ENCODE measurements around the gene MED20.
"Not testable (repeated sequence)": the region's sequence is repeated elsewhere in the genome, so short reads cannot be mapped to it uniquely, and the experiment has no call there.

MED20 gene, protein sequence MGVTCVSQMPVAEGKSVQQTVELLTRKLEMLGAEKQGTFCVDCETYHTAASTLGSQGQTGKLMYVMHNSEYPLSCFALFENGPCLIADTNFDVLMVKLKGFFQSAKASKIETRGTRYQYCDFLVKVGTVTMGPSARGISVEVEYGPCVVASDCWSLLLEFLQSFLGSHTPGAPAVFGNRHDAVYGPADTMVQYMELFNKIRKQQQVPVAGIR

DNA sequence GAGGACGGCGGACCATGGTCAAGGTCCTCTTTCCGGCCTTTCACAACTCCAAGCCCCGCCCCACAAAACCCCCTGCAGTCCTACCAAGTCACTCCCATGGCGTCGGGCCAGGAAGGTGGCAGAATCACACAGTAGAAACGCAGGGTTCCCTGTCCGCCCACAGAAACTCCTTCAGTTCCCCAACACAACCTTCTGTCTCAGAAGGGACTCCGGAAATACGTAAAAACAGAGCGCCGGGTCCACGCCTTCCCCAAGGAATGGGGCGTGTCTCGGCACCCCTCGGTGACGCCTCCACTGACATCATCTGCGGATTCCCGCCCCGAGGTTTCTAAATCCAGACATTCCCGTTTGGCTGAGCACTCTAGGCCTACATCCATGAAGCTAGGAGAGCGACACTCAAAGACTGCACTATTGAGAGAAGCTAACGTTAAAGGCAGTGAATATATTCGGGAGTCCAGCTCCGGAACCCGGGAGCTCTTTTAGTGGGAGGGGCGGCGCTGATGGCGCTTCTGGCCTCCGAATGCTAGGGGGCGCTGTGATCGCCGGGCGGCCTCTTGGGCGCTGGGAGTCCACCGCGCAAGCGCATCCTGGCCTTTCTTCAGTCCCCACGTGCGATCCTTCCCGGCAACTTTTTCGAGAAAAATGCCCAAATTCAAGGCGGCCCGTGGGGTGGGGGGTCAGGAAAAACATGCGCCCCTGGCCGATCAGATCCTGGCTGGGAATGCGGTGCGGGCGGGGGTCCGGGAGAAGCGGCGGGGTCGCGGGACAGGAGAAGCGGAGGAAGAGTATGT is at the start of gene MED20, which contains the start of gene BYSL:
MED20 (minus strand) TSS at position 219 of the 791 bp plus-strand sequence; CDS start at position 98, 121 bp downstream.
BYSL (plus strand) TSS at position 579 of the 791 bp plus-strand sequence; CDS start at position 643, 64 bp downstream.
- peak; percentile 91 for FAIRE-seq

DNA sequence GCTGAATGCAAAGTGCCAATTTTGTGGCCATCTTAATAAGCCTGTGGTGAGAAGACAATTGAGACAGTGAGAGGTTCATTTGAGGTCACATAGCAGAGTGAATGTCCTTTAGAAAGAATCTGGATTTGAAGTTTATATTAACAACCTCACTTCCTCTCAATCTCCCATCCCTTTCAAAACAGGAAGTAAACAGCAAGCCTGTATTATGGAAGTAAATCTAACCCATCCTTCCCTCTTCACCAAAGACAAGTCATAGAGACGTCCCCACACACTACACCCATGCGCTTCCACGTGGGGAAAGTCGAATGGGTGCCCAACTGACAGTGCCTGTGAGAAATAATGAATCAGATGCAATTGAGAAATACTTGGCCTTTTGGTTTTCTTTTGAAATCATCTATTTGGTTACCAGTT is 49.5 kb upstream of the MED20 start:
- no peak for FAIRE-seq

DNA sequence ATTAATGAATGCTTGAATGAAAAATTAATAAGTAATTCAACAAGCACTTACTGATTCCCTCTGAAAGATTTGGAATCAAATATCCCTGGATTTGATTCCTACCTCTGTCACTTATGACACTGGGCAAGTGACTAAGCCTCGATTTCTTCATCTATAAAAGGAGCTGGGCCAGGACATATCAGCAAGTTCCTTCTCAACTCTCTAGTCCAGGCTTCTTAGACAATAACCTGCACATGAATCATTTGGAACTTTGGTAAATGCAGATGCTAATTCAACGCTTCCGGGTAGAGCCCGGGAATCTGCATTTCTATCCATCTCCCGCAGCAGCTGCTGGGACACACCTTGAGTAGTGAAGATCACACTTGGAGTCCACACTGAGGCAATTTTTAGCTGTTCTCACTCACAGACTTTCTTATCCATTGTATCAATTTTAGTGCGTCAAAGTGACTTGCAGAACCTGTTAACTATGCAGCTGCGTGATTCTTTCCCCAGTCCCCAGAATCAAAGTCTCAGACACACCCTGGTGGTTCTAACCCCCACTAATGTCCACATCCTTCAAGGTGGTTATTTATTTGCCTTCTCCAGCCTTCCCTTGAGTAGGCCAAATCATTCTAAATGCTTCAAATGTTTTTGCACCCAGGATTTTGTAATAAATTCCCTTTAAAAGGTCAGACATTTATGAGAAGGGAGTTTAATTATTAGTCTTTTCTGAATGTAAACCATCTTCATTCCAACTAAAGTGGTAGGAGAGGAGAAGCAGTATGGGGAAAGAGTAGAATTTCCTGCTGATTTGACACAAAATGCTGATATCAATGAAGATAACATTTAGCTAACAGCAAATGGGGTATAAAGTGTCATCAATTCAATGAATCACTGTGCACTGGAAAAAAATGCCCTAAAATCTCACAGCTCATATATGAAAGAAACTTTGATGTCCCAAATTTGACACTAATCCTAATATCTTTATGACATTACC is 46.7 kb upstream of the MED20 start:
- FAIRE-seq, result no peak

DNA sequence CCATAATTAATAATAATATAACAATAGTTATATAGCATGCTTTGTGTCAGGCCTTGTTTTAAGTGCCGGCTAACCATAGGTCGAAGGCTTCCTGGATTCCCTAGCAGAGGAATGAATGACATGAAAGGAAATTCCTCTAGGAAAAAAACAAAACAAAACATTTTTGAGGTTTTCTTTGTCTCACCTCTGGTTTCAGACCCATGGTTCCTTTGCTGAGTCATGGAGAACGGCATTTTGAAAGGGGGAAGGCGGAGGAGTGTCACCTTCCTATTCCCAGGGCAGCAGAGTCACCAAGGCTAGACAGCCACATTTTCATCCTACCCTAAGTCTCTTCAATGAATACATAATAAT is 46.0 kb upstream of the MED20 start:
- FAIRE-seq, result no peak

DNA sequence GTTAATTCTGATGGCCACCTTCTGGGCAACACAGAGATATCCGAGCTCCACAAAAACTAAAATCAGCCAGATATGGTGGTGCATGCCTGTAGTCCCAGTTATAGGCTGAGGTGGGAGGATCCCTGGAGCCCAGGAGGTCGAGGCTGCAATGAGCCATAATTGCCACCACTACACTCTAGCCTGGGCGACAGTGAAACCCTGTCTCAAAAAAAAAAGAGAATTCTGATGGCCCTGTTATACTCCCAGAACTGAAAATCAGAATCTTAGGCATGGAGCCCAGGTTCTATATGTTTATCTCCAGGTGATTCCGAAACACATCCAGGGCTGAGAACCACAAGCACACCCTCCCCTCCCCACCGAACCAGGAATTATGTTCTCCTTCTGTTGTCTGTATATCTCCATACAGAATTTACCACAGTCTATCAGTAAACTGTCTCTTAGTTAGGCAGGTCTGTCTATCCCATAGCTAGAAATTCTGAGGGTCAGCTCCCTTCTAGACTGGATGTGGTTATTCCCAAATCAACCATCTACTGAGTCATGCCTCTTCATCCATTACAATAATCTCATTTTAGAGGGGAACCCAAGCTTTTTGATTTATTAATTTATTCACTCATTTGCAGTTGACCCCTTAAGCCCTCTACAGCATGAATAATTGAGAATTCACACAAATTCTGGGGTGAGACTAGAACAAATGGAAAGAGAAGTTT is 45.4 kb upstream of the MED20 start:
- FAIRE-seq, result no peak

DNA sequence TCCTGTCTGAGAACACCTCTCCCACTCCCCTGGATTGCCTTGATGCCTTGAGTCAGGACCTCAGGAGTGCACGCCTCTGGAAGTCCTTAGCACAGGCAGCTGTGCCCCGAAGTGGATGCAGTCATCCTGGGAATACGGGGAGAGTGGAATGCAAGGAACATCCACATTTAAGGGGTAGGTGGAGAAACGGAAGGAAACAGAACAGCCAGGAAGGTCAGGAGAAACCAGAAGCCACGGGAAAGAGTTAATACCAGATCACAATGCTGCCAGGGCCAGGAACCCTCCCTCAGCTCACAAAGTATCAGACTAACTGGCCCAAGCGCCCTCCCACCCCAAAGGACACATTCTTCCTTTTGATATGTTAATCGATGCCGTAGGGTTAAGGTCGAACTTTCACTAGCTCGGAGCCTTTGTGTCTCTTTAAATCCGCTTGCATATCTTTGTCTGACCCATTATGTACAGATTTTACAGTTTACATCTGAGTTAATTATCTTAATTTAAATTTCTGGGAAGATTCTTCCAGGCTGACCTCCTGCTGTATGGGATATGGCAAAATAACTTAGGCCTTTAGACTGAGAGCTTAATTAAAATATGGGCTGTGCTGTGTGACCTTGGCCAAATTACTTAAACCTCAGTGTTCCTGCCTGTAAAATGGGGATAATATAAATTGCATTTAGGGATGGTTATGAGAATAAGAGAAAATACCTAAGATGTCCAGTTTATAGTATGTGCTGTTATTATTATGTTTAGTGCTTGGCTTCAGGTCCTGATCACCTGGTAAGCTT is 44.7 kb upstream of the MED20 start:
- no peak for FAIRE-seq

DNA sequence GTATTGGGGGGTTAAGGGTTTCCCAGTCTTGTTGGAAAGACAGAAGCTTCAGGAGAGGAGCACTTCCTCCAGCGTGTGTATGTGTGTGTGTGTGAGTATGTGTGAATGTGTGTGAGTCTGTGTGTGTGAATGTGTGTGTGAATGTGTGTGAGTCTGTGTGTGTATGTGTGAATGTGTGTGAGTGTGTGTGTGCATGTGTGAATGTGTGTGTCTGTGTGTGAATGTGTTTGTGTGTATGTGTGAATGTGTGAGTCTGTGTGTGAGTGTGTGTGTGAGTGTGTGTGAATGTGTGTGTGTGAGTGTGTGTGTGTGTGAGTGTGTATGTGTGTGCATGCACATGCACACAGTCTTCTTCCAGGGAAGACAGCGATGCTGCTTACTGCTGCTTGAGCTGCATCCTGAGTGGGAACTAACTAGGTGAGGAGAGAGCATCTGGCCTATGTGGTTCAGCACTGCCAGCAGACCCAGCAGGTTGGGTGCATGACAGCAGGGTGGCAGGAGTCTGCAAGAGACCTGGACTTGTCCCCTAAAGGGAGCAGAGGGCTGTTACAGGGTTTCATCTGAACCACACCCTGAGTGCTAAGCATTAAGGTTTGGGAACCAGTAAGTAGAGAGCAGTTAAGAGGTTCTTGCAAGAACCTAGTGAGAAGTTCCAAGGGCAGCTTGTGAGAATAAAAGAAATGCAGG is 43.4 kb upstream of the MED20 start:
- no peak for FAIRE-seq

DNA sequence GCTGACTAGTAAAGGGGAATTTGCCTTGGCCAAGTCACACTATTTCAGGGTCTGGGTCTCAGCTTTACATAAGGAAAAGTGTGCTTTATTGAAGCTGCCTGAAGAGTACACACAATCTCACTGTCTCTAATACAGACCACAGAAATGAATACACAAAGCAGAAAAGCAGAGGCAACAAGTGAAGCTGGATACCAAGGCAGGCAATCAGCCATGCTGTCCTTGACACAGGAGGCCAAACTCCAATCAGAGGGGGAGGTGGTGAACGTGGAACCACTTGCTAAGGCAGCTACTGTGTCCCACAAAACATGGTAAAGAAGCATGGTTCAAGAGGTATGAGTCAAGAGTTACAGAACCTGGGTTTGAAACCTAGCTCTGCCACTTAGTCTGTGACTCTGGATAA is 42.4 kb upstream of the MED20 start:
- FAIRE-seq, result no peak

DNA sequence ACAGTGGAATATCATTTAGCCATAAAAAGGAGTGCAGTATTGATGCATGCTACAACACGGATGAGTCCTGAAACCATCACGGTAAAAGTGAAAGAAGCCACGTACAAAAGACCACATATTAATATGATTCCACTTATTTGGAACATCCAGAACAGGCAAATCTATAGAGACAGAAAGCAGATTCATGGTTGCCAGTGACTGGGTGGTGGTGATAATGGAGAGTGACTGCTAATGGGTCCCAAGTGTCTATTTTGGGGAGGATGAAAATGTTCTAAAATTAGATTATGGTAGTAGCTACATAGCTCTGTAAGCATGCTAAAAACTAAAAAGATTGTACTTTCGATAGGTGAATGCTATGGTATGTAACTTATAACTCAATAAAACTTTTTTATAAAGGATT is 39.1 kb upstream of the MED20 start:
- no peak for FAIRE-seq

DNA sequence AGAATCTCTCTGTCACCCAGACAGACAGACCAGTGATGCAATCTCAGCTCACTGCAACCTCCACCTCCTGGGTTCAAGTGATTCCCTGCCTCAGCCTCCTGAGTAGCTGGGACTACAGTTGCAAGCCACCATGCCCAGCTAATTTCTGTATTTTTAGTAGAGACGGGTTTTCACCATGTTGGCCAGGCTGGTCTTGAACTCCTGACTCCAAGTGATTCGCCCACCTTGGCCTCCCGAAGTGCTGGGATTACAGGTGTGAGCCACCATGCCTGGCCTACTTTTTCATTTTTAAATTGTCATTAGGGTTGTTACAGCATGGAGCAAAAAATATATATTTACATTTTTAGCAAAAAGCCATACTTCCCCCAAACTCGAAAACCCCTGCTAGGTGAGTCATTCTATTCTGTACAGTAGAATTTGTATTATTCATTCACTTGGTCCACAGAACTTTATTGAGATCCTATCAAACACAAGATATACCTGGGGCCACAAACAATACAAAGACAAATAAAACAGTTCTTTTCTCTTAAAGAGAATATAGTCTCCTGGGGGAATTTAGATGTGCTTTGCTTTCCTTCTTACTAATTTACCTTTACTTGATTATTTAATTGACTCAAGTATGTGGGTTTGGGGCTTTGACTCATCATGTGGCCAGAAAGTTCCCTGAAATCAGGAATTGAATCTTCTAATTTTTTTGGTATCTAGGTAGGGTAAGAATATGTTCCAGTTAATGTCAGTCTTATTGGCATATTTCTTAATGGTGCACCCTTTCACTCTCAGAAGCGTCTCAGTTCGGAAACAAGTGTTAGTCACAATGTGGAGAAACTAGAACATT is 37.3 kb upstream of the MED20 start:
- FAIRE-seq, result no peak

DNA sequence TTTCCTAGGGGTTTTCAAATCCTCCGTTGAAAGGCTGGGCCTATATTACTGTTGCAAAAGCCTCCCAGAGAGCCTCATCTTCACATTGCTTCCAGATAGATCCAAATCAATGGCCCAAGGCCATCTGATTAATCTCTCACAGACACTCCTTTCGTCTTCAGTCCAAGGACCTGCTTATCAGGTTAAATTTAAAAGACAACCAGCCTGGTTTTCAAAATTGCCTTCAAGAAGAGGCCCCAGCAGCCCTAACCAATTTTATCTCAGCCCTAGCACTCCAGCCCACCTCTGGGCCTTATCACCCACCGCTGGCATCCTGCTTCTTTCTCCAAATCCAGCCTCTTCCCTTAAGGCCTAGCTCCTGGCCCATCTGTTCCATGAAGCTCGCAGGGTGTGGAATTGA is 36.2 kb upstream of the MED20 start:
- FAIRE-seq, result no peak

DNA sequence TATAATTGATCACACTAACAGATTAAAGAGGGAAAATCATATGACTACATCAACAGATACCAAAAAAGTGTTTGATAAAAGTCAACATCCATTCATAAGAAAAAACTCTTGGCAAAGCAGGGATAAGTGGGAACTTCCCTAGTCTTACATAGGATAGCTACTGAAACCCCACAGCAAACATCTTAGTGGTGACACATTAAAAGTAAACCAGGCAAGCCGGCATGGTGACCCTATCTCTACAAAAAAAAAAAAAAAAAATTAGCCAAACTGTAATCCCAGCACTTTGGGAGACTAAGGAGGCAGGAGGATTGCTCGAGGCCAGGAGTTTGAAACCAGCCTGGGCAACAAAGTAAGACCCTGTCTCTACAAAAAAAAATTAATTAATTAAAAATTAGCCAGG is 34.5 kb upstream of the MED20 start:
- no peak for FAIRE-seq

DNA sequence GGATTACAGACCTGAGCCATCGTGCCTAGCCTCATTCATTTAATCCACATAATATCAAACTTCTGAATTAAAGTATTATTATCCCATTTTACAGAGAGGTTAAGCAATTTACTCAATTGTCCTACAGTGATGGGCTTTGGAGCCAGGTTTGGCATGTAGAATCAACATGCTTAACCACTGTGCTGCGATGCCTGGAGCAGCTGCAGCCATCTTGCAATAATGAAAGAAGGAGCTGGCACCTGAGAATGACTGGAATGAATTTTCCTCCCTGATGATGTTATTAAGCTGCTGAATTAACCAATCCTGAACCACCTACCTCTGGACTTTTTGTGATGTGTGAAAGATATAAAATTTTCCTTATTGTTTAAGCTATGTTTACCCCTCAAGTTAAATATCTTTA is 33.7 kb upstream of the MED20 start:
- no peak for FAIRE-seq

DNA sequence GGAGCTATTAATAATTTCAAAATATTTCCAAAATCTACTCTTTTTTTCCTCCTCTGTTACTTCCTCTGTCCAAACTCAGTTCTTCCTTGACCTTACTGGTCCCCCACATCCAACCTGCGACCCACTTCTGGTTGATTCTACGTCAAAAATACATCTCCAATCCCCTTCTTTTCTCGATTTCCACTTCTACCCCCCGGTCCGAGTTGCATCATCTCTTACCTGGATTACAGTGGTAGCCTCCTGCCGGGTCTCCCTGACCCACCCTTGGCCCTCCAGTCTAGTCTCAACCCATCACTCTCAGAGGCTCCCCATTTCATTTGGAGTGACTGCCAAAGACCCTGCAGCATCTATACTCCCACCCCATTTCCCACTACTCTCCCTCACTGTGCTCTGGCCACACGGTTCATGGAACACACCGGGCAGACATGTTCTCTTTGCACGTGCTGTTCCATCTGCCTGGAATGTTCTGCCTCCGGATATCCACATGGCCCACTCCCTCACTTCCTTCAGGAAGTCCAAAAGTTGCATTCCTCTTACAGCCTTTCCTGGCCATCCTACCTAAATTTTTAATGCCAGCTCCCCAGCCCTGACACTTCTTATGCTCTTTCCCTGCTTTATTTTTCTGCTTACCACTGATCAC is 26.8 kb upstream of the MED20 start:
- no peak for FAIRE-seq

DNA sequence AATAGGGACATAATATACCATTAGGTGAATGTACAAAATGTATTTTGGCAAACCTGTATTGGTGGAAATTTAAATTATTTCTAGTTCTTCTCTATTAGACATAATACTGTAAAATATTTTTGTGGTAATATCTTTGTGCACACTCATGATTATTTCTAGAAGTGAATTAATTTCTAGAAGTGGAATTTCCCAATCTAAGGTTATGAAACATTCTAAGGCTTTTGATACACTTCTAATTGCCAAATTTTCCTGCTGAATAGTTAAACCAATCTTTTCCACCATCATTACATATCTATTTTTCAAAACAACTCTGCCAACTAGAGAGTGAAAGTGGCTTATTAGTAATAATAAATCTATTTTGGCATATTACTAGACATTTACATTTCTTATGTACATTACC is 22.5 kb upstream of the MED20 start:
- FAIRE-seq, result no peak

DNA sequence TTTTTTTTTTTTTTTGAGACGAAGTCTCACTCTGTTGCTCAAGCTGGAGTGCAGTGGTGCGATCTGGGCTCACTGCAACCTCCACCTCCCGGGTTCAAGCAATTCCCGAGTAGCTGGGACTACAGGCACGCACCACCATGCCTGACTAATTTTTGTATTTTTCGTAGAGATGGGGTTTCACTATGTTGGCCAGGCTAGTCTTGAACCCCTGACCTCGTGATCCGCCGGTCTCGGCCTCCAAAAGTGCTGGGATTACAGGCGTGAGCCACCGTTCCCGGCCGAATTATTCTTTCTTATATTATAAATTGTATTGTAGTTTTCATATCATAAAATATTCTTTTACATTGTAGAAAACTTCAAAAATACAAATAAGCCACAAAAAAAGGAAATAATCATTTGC is 21.9 kb upstream of the MED20 start:
- not testable (repeated sequence) for FAIRE-seq

DNA sequence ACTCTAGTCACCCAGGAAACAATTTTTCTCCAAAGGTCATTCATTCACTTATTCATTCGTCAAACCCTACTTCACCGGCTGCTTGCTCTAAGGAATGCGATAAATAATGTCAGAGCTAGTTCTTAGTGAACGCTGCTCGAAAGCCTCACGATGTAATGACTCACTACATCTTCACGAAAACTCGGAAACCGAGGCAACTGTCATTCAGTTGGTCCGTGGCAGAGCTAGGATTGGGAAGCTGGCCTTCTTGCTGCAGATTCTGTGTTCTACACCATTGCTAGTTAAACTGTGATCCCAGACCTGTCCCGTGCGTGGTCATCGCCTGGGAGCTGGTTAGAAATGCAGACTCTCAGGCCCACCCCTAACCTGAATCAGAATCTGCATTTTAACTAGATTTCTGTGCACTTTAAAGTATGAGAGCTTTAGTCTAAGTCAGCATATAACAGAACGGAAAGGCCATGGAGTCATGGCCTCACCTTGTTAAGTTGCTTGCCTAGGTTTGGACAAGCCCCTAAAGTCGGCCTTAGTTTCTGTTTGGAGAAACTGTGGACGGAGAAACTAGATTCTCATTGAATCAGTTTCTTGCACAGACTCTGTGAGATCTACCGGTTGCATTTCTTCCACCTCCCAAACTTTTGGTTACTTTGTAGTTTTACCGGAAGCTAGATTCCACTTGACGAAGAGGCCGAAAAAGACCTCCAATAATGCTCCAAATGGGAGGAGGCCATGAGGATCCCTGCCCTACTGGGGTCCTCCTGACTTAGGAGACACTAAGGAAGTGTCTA is 21.3 kb upstream of the MED20 start:
- no peak for FAIRE-seq

DNA sequence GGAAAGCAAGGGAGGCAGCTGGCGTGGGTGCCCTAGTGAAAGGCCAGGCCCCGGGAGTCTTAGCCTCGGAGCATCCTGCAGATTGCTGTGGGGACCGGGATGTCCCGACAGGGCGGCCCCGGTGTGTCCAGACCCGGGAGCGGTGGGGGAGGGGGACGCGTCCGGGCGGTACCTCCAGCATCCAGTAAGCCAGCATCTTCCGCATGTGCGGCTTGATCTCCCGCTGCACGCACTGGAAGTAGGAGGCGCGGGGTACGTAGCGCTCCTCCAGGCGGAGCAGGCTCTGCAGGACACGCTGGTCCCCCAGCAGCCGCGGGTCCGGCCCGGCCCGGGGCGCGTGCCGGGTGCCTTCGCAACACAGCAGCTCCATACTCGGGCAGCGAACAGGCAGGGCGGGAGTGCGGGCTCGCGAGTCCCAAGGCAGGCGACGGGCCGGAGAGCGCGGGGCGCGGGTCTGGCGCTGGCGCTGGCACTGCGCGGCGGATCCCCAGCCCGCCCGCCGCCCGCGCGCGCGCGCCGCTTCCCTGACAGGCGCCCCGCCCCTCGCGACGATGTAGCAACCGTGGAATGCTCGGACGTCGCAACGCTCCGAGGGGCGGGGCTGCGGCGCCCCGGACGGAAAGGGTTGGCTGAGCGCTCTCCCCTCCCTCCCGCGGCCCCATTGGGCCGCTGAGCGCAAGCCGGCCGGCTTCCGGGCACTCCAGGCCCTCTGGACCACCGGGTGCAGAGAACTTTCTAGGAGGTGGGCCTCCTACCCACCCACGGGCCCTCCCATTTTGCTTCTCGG is 20.5 kb upstream of the MED20 start, which contains the start of gene CCND3:
CCND3 (minus strand) TSS at position 529 of the 787 bp plus-strand sequence; CDS start at position 370, 159 bp downstream.
- peak; percentile 34 for FAIRE-seq

All from G401.6 (cell line).